ENCODE data around the gene DIAPH2. TPM values are rescaled to one million over a fixed set of nuclear protein-coding genes. Genes with fewer than 3 reads are reported as not detected.

The DIAPH2 gene
- total RNA-seq, 4 donors from 2014 or later = 16.7 to 27.3 (median 20.3) TPM

DNA sequence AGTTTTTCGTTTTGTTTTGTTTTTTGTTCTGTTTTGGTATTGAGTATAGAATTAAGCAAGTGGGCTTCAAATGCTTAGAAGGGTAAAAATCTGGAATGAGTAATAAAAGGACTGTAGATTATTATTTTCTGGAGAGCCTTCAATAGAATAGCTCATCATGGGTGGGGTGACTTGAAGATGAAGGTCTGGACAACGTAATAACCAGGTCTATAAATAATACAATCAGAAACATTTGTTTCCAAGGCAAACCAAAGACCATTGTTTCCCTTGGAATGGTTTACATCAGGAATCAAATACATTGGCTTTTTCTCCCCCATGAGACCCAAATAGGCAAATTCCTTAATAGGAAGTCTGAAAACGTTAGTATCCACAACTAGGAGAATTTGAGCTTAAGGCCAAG, 920.6 kb downstream of the DIAPH2 start:
- DNase-seq (ENCODE audit: low spot score in 2 of 2) = no peak
- no peak overlapping the region for H3K4me3 ChIP-seq (ENCODE audit: low read depth, poor library complexity, severe bottlenecking)
- intact Hi-C loops (cut with DNase I; ENCODE audit: low total_unique reads) = no loop called here
- WGBS, 2 donors = 45 to 47% methylated on average over 3 of the region's 3 CpGs
- no peak for TF ChIP-seq POLR2A (IDR thresholded peaks at IDR 0.05)
- TF ChIP-seq, protein P1, sequence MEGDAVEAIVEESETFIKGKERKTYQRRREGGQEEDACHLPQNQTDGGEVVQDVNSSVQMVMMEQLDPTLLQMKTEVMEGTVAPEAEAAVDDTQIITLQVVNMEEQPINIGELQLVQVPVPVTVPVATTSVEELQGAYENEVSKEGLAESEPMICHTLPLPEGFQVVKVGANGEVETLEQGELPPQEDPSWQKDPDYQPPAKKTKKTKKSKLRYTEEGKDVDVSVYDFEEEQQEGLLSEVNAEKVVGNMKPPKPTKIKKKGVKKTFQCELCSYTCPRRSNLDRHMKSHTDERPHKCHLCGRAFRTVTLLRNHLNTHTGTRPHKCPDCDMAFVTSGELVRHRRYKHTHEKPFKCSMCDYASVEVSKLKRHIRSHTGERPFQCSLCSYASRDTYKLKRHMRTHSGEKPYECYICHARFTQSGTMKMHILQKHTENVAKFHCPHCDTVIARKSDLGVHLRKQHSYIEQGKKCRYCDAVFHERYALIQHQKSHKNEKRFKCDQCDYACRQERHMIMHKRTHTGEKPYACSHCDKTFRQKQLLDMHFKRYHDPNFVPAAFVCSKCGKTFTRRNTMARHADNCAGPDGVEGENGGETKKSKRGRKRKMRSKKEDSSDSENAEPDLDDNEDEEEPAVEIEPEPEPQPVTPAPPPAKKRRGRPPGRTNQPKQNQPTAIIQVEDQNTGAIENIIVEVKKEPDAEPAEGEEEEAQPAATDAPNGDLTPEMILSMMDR (IDR thresholded peaks at IDR 0.05) = no peak

DNA sequence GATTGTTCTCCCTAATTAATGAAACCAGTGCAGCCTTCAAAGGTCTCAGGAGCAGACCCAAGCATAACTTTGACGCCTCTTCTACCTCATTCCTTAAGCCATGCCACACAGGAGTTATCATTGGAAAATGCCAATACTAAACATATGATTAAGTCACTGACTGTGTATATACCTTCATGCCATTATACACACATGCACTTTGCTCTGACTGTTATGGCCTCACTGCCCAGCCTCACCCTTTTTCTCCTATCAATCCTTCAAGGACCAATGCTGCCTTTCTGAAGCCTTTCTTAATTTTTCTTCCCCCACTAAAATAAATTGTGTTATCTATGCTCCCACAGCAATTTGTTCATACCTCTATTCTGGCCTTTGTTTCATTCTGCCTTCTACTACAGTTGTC, 924.7 kb downstream of the DIAPH2 start:
- intact Hi-C loops (cut with DNase I; ENCODE audit: low total_unique reads) = no loop called here
- no peak for TF ChIP-seq POLR2A (IDR thresholded peaks at IDR 0.05)
- TF ChIP-seq, protein P1 (IDR thresholded peaks at IDR 0.05) = no peak
- H3K4me3 ChIP-seq (ENCODE audit: low read depth, poor library complexity, severe bottlenecking) = no peak overlapping the region
- DNase-seq (ENCODE audit: low spot score in 2 of 2) = no peak
- 95 to 100% methylated on average over 1 of the region's 1 CpG for WGBS, 2 donors

DNA sequence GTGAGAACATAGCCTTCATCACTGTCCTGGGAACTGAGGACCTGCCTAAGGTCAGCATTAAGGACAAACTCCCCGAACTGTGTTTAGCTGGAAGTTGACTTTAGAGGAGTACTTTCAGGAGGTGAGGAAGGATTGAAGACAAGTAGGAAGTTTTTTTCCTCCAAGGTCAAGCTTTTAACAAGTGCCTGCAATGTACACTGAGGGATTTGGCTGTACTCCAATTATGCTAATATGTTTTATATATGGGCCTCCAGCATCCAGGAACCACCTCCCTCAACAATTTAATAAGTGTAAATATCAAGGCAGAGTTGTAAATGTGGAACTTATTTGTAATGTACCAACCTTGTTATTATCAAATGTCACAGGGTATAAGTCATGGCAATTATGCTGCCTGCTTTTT, 925.3 kb downstream of the DIAPH2 start:
- intact Hi-C loops (cut with DNase I; ENCODE audit: low total_unique reads) = no loop called here
- no peak overlapping the region for H3K4me3 ChIP-seq (ENCODE audit: low read depth, poor library complexity, severe bottlenecking)
- WGBS, 2 donors = 80 to 100% methylated on average over 1 of the region's 1 CpG
- TF ChIP-seq POLR2A (IDR thresholded peaks at IDR 0.05) = no peak
- TF ChIP-seq, protein P1 (IDR thresholded peaks at IDR 0.05) = no peak
- no peak for DNase-seq (ENCODE audit: low spot score in 2 of 2)

DNA sequence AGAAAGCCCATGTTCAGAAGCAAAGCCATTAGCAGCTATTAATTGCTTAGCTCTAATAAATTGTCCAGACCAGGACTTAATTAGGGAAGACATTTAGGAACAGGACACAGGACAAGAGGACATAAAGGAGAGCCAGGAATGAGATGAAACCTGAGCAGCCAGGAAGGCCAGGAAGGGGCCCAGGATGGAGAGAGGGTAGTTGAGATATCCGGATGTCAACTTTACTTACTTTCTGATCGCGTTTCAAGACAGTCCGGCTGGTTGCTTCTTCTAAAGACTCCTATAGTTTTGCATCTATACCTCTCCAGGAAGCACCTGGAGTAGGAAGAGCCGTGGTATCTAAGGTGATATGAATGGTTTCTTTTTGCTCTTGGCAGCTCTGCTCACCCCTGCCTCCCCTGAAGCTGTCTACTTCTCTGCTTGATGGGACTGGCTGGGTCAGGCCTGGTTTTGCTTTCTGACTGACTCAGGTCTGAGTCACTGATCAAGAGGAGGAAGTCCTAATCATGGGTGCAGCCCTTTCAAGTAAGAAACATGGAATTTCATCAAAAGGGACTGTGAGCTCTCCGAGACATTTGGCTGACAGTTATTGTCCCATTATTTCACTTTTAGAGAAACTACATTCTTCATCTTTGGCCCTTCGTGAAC, 932.4 kb downstream of the DIAPH2 start:
- DNase-seq (ENCODE audit: low spot score in 2 of 2) = peak in 1 of 2 donors; percentile 15
- TF ChIP-seq, protein P1 (IDR thresholded peaks at IDR 0.05) = no peak
- no peak for TF ChIP-seq POLR2A (IDR thresholded peaks at IDR 0.05)
- no peak overlapping the region for H3K4me3 ChIP-seq (ENCODE audit: low read depth, poor library complexity, severe bottlenecking)
- WGBS, 2 donors = 46 to 64% methylated on average over 7 of the region's 7 CpGs
- intact Hi-C loops (cut with DNase I; ENCODE audit: low total_unique reads) = no loop called here

DNA sequence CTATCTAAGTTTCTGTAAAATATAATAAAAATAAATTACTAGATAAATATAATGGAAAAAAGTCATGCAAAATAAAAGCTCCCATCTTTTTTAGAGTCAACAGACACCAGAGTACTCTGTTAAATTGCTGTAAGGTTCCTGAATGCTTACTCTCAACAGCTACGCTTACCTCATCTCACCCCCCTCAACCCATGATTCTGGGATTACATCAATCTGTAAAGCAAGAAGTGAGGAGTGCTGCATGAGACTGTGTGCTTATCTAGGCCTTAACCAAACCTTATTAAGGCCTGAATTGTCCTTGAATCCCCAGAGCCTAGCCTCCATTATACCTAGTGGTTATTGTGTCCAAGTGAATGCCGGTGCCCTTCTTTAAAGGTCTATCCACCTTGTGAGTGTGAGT, 934.9 kb downstream of the DIAPH2 start:
- intact Hi-C loops (cut with DNase I; ENCODE audit: low total_unique reads) = no loop called here
- WGBS, 2 donors = 81 to 87% methylated on average over 2 of the region's 2 CpGs
- DNase-seq (ENCODE audit: low spot score in 2 of 2) = no peak
- TF ChIP-seq, protein P1 (IDR thresholded peaks at IDR 0.05) = no peak
- no peak for TF ChIP-seq POLR2A (IDR thresholded peaks at IDR 0.05)
- no peak overlapping the region for H3K4me3 ChIP-seq (ENCODE audit: low read depth, poor library complexity, severe bottlenecking)

DNA sequence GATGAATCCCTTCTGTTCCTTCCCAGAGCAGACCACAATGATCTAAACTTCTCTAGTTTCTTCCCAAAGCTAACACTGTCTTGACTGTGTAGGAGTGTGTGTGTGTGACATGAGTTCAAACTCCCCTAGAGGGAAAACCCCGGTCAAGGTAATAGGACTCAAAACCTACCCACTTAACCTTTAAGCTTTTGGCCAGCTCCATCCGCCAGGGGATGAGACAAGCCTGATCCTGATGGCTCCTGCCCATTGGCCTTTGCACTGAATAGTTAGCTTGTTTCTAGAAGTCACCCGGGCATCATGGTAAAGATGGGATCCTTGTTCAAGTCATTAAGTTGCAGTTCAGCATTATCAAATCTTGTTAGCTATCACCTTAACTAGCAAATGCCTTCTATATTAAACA, 937.5 kb downstream of the DIAPH2 start:
- TF ChIP-seq POLR2A (IDR thresholded peaks at IDR 0.05) = no peak
- TF ChIP-seq, protein P1 (IDR thresholded peaks at IDR 0.05) = no peak
- H3K4me3 ChIP-seq (ENCODE audit: low read depth, poor library complexity, severe bottlenecking) = no peak overlapping the region
- DNase-seq (ENCODE audit: low spot score in 2 of 2) = no peak
- 77 to 85% methylated on average over 3 of the region's 3 CpGs for WGBS, 2 donors
- intact Hi-C loops (cut with DNase I; ENCODE audit: low total_unique reads) = no loop called here
